ENCODE measurements around the gene EXD3.

Gene EXD3

DNA sequence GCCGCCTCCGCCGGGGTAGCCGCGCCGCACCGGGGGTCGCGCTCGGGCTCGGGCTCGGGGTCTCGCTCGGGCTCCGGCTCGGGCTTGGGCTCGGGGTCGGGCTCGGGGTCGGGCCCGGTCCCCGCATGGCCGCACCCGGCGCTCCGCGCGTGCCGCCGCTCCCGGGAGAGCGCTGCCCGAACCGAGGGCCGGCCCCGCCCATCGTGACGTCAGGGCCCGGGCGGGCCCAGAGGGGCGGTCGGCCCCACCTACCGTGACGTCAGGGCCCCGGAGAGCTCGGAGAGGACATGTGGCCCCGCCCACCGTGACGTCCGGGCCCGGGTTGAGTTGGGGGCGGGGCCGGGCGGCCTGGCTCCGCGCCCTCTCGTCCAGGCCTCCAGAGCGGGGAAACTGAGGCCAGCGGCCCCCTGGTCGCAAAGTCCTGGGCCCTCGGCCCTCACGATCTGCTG is 36.2 kb upstream of the EXD3 start, which contains the start of gene NSMF:
TSS of gene NSMF (minus strand) at position 183 of the 449 bp plus-strand sequence. CDS start 232 bp downstream, outside the sequence.
- Histone ChIP-seq H4K20me1 (peaks cover 53% of the 10 kb centered on the region), H3K9ac (peak within 1 kb of the TSS; percentile 82), H3K36me3 (peaks cover 25% of the 10 kb centered on the region), H3K4me3 (peak within 1 kb of the TSS; percentile 79), H3K9me3 (no peaks in the 10 kb centered on the region), H3K4me2 (peak within 1 kb of the TSS; percentile 99), H3K4me1 (peaks cover 87% of the 10 kb centered on the region), H3K27me3 (peaks cover 12% of the 10 kb centered on the region), H3K27ac (peak within 1 kb of the TSS; percentile 84)
- no peak for TF ChIP-seq Cebpa-rat (IDR thresholded peaks at IDR 0.05)

DNA sequence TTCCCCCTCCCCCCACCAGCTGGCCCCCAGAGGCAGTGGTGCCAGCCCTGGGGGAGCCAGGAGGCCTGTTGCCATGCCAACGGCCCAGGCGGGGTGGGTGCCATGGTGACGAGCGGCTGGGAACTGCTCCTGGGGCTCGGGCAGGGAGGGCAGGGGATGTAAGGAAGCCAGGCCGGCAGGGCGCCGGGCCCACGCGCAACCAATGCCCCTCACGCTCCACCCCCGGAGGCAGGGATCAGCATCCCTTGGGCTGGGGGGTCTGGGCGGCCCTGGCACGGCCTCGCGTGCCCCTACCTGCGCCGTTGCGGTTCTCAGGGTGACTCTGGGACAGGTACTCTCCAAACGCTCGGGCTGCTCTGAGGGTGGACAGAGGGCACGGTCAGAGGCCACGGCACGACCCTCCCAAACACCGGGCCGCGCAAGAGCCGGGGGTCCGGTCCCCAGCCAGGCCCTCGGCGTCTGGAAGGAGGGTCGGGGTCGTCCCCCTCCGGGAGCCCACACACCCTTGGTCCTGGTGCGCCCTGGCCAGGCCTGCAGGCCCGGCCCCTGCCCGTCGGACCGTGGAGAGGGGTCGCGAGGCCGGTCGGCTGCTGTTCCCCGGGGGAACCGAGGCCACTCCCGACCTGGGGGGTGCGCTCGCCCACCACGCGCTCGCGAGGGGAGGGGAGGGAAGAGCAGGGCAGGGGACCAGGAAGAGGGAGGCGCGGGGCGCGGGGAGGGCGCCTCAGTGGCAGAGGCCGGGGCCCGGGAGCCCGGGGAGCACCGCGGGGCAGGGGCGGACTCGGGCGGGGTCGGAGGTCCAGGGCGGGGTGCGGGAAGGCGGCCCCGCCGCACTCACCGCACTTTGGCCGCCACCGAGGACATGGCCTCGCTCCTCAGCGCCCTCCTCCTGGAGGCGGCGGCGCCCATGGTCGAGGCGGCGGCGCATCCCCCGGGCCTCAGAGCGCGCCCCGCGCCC is 35.5 kb upstream of the EXD3 start:
- peak overlapping the region; percentile 84 for H3K27ac ChIP-seq
- peaks cover 12% of the 10 kb centered on the region for H3K27me3 ChIP-seq
- peak overlapping the region; percentile 82 for H3K9ac ChIP-seq
- H3K9me3 ChIP-seq: no peaks in the 10 kb centered on the region
- peaks cover 56% of the 10 kb centered on the region for H4K20me1 ChIP-seq
- TF ChIP-seq Cebpa-rat (IDR thresholded peaks at IDR 0.05): no peak
- peaks cover 27% of the 10 kb centered on the region for H3K36me3 ChIP-seq
- peak overlapping the region; percentile 79 for H3K4me3 ChIP-seq
- peak overlapping the region; percentile 99 for H3K4me2 ChIP-seq
- H3K4me1 ChIP-seq: peaks cover 90% of the 10 kb centered on the region

DNA sequence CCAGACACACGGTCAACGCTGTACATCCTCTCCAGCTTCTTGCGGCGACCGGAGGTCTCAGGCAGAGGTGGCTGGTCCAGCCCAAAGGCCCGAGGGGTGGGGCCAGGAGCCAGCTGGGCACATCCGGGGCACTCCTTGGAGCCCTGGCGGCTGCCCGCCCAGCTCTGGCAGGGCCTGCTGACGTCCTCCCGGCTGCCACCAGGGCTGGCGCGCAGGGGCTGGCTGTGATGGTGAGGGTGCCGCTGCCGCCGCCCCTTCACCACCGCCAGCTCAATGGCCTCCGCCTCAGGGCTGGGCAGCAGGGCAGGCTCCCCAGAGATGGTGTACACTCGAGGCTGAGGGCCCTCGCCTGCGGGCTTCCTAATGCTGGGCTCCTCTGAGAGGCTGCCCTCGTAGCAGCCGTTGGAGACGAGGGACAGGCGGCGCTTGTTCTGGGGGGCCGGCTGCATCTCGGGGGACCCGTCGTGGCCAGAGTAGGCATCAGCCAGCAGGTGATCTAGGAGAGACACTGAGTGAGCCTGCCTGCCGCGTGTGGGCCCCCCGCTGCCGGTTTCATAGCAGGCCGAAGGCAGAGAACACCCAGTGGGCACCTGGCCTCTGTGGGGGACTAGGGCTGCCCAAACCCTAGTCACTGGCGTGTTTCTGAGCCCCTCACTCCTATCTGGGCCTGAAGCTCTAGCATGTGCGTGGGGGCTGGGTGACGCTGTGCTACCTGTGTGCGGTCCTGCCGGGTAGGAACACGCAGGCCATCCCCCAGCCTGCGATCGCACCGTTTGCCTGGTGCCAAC is 34.6 kb upstream of the EXD3 start:
- Histone ChIP-seq H3K9ac (peak overlapping the region; percentile 82; the same call in 1 of the 2 replicates), H3K27me3 (peaks cover 8% of the 10 kb centered on the region), H3K36me3 (peaks cover 36% of the 10 kb centered on the region), H3K9me3 (no peaks in the 10 kb centered on the region), H3K4me1 (peaks cover 90% of the 10 kb centered on the region), H4K20me1 (peaks cover 62% of the 10 kb centered on the region), H3K27ac (peak overlapping the region; percentile 84; the same call in 1 of the 2 replicates), H3K4me3 (peak overlapping the region; percentile 79), H3K4me2 (peak overlapping the region; percentile 99)
- TF ChIP-seq Cebpa-rat (IDR thresholded peaks at IDR 0.05): no peak

DNA sequence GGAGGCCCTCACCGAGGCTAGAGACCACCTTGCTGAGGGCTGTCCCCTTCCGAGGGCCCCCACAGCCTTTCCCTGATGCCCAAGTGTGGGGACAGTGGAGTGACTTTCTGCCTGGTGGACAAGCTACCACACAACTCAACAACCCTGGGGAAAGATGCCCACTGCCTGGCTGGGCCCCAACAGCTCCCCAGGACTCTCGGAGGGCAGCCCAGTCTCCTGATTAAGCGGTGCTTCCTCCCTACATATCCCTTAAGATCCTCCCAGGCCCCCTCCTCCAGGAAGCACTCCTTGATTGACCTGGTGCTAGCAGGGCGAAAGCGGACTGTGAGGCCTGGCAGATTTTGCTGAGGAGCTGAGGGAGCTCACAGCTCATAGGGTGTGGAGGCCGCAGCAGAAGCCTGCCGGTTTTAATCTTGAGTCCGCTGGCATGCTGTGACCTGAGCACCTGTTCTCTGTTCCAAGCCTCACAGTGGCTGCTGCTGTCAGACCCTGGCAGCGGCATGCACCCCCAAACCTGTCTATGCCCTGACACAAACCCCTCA is 34.0 kb upstream of the EXD3 start:
- TF ChIP-seq Cebpa-rat (IDR thresholded peaks at IDR 0.05): no peak
- Histone ChIP-seq H3K4me2 (peak overlapping the region; percentile 99), H4K20me1 (peaks cover 63% of the 10 kb centered on the region), H3K36me3 (peaks cover 38% of the 10 kb centered on the region), H3K27ac (no peak overlapping the region), H3K27me3 (peaks cover 1% of the 10 kb centered on the region; the same call in 1 of the 2 replicates), H3K4me1 (peaks cover 90% of the 10 kb centered on the region), H3K9ac (no peak overlapping the region), H3K9me3 (no peaks in the 10 kb centered on the region), H3K4me3 (peak overlapping the region; percentile 79; the same call in 1 of the 2 replicates)

DNA sequence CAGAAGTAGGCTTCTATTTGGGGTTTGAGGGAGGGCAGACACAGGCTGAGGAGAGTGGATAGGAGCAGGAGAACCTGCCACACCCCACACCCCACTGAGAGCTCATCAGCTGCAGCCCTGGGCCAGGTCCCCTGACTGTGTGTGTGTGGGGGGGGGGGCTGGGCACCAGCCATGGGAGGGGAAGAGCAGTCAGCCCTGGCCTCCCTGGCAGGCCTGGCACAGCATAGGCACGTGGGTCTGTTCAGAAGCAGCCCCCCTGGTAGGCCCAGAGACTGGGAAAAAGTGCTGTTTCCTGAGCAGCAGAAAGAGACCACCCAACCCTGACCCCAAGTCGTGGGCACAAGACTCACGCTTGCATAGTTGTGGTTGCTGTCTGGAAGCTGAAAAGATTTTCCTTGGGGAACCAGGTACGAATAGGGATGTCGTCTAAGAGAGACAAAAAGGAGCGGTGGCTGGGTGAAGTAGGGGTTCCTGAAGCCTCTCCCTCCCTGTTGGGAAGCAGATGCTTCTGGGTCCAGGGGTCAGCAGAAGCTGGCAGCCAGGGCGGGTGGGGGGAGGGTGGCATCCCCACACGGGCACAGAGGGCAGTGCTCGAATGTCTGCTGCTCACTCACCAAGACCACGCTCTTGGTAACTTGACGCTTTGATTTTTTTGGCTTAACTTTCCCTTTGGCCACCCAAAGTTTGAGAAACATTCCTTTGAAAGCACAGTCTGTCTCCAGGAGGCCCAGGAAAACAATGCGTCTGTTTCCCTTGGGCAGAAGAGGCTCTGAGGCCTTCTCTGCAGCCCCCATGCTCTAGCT is 33.3 kb upstream of the EXD3 start:
- Histone ChIP-seq H3K9me3 (no peaks in the 10 kb centered on the region), H3K27ac (no peak overlapping the region), H3K4me2 (peak overlapping the region; percentile 99), H3K4me3 (peak overlapping the region; percentile 79; the same call in 1 of the 2 replicates), H3K9ac (0 out of 2 replicates have a peak overlapping the region, but pooled peaks have one; percentile 10), H4K20me1 (peaks cover 63% of the 10 kb centered on the region), H3K27me3 (no peaks in the 10 kb centered on the region), H3K4me1 (peaks cover 88% of the 10 kb centered on the region), H3K36me3 (peaks cover 38% of the 10 kb centered on the region)
- TF ChIP-seq Cebpa-rat (IDR thresholded peaks at IDR 0.05): no peak

DNA sequence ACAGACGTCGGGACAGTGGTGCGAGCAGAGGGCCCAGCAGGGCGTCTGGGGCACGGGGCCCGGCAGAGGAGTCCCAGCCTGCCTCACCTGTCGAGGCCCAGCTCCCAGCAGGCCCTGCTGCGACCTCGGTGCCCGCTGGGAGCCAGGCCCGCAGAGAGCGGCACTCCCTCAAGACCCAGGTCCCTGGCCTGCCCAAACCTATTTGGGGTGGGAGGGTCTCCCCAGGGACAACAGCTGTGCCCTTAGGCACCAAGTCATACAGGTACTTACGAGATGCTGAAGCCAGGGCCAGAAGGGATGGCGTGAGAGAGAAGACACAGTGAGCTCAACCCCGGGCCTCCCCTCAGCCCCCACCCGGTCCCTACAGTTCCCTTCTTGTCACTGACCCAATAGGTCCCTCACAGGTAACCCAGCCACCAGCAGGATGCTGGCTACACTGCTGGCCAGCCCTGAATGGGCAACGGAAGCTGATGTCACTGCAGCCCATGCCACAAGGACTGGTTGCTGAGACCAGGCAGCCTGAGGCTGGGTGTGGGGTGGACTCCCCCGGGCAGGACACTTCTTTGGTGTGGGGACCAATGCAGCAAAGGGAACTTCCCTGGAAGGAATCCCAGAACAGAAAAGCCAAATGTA is 32.5 kb upstream of the EXD3 start:
- Histone ChIP-seq H3K4me2 (peak overlapping the region; percentile 99), H4K20me1 (peaks cover 63% of the 10 kb centered on the region), H3K4me3 (no peak overlapping the region), H3K27ac (peak overlapping the region; percentile 5; the same call in 1 of the 2 replicates), H3K9me3 (no peaks in the 10 kb centered on the region), H3K27me3 (no peaks in the 10 kb centered on the region), H3K9ac (peak overlapping the region; percentile 23; the same call in 1 of the 2 replicates), H3K4me1 (peaks cover 86% of the 10 kb centered on the region), H3K36me3 (peaks cover 38% of the 10 kb centered on the region)
- TF ChIP-seq Cebpa-rat (IDR thresholded peaks at IDR 0.05): no peak

DNA sequence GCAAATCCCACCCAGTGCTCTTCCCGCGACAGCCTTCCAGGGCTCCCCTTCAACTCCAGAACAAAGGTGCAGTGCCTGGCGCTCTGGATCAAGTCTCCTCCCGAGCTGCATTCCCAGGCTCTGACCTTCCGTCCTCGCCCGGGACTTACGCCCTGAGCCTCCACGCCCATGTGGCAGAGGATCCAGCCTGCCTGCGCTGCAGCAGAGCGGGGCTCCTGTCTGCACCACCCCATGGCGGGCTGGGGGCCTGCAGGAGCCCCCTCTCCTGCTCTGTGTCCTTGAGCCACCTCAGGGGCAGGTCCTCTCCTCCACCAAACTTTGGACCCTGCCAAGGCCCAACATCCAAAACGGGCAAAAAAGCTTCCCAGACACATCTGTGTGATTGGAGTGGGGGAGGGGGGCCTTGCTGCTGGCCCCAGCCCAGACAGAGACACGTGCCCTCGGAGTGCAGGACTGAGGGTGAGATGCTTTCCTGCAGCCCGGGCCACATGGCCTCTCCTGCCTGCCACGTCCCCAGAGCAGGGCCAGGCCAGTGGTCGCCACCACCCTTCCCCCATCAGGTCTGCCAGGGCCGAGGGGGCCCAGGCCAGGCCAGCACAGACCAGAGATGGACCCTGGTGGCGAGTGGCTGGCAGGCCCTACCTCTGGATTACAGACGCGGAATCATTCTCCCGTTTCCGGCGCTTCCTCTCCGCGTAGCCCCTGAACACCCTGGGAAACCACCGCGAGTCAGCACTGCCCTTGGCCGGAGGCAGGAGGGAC is 31.8 kb upstream of the EXD3 start:
- peak overlapping the region; percentile 5 for H3K27ac ChIP-seq
- no peak for TF ChIP-seq Cebpa-rat (IDR thresholded peaks at IDR 0.05)
- H3K36me3 ChIP-seq: peaks cover 42% of the 10 kb centered on the region
- H3K4me3 ChIP-seq: peak overlapping the region; percentile 59
- H3K9ac ChIP-seq: peak overlapping the region; percentile 57; the same call in 1 of the 2 replicates
- H3K27me3 ChIP-seq: no peaks in the 10 kb centered on the region
- peaks cover 69% of the 10 kb centered on the region for H4K20me1 ChIP-seq
- peak overlapping the region; percentile 99 for H3K4me2 ChIP-seq
- H3K4me1 ChIP-seq: peaks cover 85% of the 10 kb centered on the region
- no peaks in the 10 kb centered on the region for H3K9me3 ChIP-seq
